ENCODE measurements around the gene ZFHX3.

Gene ZFHX3

DNA sequence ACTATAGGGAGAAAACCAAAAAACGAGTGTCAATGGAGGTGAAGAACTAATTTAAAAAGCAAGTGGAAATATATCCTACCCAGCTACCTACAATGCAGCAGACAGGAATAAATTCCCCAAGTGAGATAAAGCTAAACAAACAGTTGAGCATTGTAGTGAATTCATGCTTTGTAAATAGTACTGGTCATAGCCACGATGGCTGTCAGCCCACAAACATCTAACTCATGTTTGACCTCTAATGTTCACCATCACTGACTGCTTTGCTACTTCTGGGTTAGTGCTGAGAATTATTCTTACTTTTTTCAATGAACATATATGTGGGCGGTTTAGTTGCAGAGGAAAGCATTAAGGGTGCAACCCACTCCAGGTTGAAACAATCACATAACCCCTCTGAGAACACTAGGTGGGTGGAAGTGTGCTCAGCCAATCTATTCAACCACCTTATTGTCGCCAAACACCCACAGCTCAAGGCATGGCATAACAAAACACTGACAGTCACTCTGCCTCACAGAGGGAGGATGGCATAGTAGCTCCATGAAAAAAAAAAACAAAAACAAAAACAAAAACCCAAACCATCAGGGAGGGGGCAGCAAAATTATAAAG, 264.1 kb downstream of the ZFHX3 start:
- DNase-seq, result no peak

DNA sequence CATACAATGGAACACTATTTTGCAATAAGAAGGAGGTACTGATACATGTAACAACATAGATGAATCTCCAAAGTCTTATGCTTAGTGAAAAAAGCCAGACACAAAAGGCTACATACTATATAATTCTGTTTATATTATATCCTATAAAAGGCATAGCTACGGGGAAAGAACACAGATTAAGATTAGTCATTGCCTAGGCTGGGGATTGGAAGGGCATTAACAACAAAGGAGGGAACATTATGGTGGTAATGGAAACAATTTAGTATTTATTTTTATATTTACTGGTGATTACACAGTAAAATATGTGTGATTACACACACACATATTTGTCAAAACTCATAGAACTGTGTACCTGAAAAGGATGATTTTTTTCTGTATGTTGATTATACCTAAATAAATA, 278.1 kb downstream of the ZFHX3 start:
- DNase-seq, result no peak

DNA sequence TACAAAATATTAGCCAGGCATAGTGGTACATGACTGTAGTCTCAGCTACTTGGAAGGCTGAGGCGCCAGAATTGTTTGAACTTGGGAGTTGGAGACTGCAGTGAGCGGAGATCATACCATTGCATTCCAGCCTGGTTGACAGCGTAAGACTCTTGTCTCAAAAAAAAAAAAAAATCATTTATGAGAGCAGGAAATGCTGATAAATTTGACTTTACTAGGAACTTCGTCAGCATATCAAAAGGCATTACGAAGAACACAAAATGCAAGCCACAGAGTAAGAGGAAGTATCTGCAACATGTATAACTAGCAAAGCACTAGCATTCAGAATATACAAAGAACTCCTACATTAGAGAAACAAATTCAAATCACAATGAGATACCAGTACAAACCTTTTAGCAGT, 279.3 kb downstream of the ZFHX3 start:
- no peak for DNase-seq

DNA sequence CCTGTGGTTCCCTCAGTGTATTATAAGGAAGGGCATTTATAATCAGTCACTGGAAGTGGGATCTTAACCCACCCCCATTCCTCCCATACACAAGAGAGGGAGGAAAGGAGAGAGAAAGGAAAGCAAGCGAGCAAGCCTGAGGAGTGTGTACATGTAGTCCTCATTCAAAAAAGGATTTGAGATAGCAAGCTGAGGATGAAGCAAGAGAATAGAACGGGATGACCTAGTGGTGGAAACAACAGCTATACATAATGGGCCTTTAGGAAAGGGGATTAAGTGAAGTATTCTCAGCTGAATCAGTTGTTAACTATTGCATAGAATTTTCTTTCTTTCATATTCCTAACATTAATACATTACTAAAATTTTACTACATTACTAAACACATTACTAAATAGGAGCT, 281.4 kb downstream of the ZFHX3 start:
- DNase-seq, result no peak

DNA sequence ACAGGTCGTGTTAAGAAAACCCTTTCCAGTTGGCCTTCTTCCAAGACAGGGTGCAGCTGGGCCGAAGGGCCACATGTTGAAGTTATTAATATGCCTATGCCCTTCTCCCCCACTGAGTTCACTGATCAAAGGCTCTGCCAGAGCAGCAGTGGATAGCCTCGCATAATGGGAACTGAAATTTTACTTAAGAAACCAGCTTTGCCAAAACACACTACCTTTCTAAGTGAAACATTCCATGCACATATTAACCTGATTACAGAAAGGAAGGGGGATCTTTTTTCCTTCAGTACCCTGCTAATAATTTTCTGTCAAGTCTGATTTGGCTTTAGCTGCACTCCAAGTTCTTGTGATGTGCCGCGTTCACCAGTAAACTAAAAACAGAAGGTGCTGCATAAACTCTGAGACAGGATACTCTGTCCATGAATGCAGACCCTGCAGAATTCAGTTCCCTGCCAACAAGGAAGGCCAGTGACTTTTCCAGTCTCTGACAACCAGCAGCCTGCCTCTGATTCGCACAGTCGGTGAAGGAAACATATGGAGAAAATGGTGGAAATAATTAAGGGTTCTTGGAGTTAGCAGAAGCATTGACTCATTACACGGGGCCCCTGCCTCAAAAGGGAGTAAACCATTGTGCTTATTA, 283.8 kb downstream of the ZFHX3 start:
- no peak for DNase-seq

DNA sequence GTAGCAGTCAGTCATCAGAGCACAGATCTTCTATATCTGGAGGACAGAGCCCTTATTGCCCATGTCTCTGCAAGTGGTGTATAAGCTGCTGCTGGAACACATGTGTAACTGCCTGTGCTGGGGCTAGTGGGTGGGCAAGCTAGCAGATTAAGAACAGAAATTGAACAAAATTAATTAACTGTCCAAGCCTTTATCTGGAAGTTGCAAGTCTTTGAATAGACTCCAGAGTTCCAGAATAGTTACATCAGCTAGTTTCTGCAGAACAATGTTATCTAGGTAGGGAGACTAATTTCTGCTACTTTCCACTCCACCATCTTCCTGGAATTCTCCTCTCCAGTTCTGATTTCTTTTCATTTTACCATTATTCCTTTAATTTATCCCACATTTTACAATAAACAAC, 287.3 kb downstream of the ZFHX3 start:
- no peak for DNase-seq

DNA sequence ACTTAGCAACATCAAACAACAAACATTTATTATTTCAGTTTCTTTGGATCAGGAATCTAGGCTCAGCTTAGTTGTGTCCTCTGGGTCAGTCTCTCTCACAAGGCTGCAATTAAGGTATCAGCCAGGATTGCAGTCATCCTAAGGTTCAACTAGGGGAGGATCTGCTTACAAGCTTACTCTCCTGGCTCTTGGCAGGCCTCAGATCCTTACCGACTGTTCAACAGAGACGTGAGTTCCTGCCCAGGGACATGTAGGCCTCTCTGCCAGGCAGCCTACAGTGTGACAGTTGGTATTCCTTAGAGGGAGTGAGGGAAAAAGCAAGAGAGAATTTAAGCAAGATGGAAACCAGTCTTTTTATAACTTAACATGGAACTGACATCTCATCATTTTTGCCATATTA, 294.0 kb downstream of the ZFHX3 start:
- no peak for DNase-seq

DNA sequence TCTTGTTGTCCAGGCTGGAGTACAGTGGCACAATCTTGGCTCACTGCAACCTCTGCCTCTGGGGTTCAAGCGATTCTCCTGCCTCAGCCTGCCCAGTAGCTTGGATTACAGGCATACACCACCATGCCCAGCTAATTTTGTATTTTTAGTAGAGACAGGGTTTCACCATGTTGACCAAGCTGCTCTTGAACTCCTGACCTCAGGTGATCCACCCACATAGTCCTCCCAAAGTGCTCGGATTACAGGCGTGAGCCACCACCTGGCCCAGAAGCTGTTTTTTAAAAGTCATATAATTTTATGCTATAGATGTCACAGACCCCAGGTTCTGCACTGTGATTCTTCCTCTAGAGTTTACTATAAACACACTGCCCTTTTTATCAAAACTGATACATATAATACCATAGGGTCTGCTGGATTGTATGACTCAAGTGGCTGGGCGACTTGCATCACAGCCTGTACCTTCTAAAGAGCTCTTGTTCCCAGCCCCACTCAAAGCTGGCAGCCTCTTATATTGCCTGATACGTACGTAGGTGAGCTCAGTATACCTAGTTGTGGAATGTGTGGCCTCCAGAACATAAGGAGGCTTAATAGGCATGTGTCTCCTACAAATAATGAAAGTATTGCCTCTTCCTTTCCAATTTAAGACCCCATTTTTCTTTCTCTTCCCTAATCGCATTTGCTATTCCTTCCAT, 295.8 kb downstream of the ZFHX3 start:
- no peak for DNase-seq

DNA sequence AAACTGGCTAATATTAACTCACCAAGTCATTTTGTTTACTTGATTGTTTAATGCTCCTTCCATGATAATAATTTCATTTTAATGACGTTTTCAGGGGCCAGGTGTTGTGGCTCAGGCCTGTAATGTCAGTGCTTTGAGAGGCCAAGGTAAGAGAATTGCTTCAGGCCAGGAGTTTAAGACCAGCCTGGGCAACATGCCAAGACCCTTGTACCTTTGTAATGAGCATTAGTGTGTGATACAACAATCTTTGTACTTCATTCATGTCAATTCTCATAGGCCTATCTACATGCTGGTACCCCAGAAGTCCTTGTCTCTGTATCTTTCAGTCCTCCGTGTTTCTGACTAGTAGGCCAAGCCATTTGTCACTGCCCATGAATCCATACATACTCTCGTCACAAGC, 296.9 kb downstream of the ZFHX3 start:
- DNase-seq, result no peak

DNA sequence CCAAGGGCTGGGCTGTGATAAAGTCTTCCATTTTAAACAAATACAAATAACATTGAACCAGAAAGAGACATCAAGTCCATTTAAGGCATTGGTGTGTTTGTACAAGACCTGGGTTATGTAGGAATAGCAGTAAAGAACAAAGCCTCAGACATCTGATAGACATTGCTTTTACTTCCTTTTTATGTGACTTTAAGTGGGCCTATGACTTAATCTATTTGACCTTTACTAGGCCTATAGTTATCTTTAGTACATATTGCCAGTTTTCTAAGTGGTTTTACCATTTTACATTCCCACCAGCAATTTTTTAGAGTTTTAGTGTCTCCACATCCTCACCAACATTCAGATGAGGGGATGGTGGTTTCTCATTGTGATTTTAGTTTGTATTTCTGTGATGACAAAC, 298.8 kb downstream of the ZFHX3 start:
- no peak for DNase-seq

DNA sequence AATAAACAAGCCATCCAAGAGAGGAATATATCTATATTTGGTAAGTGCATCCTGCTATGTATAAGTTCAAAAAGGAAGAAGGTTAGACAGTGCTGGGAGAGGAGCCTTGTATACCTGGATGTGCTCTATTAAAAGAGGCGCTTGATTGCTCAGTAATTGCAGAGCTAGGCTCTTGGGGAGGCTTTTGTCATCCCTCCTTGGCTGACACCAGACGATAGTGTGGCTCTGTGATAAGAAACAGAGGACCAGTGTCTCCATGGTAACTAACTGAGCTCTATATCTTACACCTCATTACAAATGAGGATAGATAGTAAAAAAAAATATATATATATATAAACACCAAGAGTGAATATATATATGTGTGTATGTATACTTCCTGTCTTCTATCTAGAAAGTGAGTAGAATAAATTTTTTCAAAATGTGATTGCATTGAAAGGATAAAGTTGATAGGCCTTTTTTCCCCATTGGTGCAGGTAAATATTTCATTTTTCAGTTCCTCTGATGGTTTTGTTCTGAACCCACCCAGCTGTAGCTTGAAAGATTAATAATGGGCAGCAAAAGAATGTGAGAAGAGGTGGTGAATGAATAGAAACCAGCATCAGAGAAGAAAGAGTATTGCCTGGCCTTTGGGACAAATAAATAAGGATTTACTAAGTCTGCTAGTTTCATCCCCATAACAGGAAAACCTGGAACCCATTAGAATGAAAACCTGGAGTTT, 303.7 kb downstream of the ZFHX3 start:
- DNase-seq, result no peak

DNA sequence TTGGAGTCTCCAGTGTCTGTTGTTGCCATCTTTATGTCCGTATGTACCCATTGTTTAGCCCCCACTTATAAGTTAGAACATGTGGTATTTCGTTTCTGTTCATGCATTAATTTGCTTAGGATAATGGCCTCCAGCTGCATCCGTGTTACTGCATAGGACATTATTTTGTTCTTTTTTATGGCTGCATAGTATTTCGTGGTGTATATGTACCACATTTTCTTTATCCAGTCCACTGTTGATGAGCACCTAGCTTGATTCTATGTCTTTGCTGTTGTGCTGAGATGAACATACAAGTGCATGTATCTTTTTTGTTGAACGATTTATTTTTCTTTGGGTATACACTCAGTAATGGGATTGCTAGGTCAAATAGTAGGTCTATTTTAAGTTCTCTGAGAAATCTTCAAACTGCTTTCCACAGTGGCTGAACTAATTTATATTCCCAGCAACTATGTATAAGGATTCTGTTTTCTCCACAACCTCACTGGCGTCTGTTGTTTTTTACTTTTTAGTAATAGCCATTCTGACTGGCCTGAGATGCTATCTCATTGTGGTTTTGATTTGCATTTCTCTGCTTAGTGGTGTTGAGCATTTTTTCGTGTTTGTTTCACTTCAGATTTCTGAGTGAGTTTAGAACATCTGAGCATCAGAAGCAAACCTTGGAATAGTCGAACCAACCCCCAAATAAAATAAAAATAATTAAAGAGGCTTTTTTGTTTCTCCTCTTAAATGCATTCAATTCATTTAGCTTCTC, 304.7 kb downstream of the ZFHX3 start:
- DNase-seq, result no peak

DNA sequence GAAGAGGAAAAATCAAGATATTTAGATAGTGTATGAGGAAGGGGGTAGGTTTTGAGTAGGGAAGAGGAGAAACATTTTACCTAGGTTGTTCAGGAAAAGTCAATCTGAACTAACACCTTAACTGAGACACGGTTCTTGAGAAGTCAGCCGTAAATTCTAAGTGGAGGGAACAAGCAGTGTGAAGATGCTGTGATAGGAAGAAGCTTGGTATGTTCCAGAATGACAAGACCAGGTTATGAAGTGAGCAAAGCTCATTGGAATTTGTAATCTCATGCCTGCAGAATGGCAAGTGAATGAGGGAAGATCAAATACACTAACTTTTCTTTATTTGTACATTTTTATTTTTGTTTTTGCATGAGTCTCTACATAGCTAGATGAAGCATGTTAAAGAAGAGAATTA, 307.6 kb downstream of the ZFHX3 start:
- no peak for DNase-seq

DNA sequence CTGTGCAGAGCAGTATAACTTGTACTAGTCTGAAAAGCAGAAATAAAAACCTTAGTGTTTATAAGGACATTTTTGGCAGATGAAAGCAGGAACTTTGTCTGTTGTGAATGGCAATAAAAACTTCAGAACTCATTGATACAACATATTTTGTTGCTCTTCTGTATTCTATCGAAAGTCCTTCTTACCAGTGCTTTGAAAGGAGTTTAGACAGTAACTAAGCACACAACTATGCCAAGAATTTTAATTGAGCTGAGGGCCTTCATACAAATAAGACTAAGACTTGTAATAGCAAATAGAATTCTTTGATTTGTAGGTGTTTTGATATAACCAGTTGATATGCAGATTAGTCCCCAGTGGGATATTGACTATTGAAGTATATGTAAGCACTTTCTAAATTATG, 308.4 kb downstream of the ZFHX3 start:
- no peak for DNase-seq

DNA sequence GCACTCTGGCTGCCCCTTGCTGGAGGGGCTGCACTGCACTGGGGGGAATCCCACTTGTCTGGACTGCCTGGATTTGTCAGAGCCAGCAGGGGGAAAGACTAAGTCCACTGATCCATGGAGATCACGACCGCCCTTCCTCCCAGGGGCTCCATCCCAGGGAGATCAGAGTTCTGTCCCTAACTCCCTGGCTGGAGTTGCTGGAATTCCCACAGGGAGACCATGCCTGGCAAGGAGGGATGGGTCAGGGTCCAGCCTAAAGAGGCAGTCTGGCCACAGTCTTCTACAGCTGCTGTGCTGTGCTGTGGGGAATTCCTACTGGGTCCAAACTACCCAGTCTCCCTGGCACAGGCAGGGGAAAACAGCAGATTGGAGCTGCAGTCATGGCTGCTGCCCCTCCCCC, 311.9 kb downstream of the ZFHX3 start:
- no peak for DNase-seq
